Endothelial cell (in vitro differentiated cells): ENCODE results near the gene ACAA2. TPM values are rescaled to one million over a fixed set of nuclear protein-coding genes. Genes with fewer than 3 reads are reported as not detected.

Source experiments
- DNase-seq: peaks from one replicate; pipeline ENCODE4 v3.0.0; 2021; ENCODE audit warnings: low spot score
- H3K27ac Mint-ChIP-seq: one replicate; pipeline ENCODE4 v1.8.0; 2021; ENCODE audit warnings: mixed read lengths, inconsistent platforms; ENCODE audit not compliant: unreplicated experiment
- H3K27me3 Mint-ChIP-seq: one replicate; pipeline ENCODE4 v1.8.0; 2021; ENCODE audit warnings: mild to moderate bottlenecking, moderate library complexity, mixed read lengths, inconsistent platforms; ENCODE audit not compliant: unreplicated experiment
- H3K36me3 Mint-ChIP-seq: one replicate; pipeline ENCODE4 v1.8.0; 2021; ENCODE audit warnings: mild to moderate bottlenecking, low read depth, mixed read lengths, inconsistent platforms; ENCODE audit not compliant: unreplicated experiment
- H3K4me1 Mint-ChIP-seq: one replicate; pipeline ENCODE4 v1.8.0; 2021; ENCODE audit warnings: mild to moderate bottlenecking, mixed read lengths, inconsistent platforms; ENCODE audit not compliant: unreplicated experiment
- H3K4me3 Mint-ChIP-seq: one replicate; pipeline ENCODE4 v1.8.0; 2021; ENCODE audit warnings: mild to moderate bottlenecking, mixed read lengths, inconsistent platforms; ENCODE audit not compliant: unreplicated experiment
- H3K9me3 Mint-ChIP-seq: one replicate; pipeline ENCODE4 v1.8.0; 2021; ENCODE audit warnings: mixed read lengths, inconsistent platforms; ENCODE audit not compliant: unreplicated experiment
- total RNA-seq: library from RNA; stranded (reverse); fragmentation: NEBNext Ultra II Directional; extraction: Animal tissue kit (Norgen Biotek cat#: 25700); gene quantifications from one replicate; pipeline ENCODE4 v1.2.1, GENCODE V29; 2021; ENCODE audit not compliant: unreplicated experiment
- TF ChIP-seq, protein P1 (sequence below): fragments of 200-600 bp; sonication (generic); IDR thresholded peaks from one replicate; pipeline ENCODE4 v1.5.0; 2021; ENCODE audit warnings: antibody characterized with exemption; ENCODE audit not compliant: unreplicated experiment

Gene ACAA2
- total RNA-seq, 1 donor from 2014 or later = 50.6 TPM

DNA sequence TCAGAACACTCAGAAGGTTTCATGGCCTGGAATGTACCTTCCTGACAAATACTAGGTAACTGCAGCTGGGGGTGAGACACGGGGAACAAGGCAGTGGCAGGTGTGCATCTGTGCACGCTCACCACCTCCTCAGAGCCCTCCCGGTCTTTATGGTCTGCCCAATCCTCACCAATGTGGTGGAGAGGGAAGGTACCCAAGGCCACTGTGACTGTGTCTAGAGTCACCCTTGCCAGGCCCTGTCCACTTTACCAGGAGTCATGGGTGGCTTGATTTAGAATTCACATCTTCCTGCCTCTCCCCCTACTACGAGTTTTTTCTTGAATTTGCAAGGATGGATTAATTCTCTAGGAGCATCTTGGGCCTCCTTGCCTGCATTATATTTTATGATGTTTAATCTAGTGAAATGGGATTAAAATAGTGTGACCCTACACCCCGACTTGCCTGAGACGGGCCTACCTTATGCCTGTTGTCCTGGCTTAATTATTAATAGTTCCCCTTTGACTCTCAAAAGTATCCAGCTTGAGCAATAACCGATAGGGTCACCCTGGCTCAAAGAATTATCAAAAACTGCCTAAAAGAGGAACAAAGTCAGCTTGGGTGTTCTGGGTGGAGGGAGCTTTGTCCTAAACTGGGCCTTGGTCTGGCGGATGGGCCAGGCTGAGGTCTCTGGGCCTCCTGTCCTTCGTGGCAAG, 56.5 kb downstream of the ACAA2 start:
- no peak overlapping the region for H3K4me3 Mint-ChIP-seq
- no peak for DNase-seq
- H3K36me3 Mint-ChIP-seq = no peaks in the 10 kb centered on the region
- no peaks in the 10 kb centered on the region for H3K9me3 Mint-ChIP-seq
- TF ChIP-seq, protein P1, sequence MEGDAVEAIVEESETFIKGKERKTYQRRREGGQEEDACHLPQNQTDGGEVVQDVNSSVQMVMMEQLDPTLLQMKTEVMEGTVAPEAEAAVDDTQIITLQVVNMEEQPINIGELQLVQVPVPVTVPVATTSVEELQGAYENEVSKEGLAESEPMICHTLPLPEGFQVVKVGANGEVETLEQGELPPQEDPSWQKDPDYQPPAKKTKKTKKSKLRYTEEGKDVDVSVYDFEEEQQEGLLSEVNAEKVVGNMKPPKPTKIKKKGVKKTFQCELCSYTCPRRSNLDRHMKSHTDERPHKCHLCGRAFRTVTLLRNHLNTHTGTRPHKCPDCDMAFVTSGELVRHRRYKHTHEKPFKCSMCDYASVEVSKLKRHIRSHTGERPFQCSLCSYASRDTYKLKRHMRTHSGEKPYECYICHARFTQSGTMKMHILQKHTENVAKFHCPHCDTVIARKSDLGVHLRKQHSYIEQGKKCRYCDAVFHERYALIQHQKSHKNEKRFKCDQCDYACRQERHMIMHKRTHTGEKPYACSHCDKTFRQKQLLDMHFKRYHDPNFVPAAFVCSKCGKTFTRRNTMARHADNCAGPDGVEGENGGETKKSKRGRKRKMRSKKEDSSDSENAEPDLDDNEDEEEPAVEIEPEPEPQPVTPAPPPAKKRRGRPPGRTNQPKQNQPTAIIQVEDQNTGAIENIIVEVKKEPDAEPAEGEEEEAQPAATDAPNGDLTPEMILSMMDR = no peak
- peaks cover 2% of the 10 kb centered on the region for H3K27me3 Mint-ChIP-seq
- H3K27ac Mint-ChIP-seq = no peak overlapping the region
- H3K4me1 Mint-ChIP-seq = peaks cover 12% of the 10 kb centered on the region

DNA sequence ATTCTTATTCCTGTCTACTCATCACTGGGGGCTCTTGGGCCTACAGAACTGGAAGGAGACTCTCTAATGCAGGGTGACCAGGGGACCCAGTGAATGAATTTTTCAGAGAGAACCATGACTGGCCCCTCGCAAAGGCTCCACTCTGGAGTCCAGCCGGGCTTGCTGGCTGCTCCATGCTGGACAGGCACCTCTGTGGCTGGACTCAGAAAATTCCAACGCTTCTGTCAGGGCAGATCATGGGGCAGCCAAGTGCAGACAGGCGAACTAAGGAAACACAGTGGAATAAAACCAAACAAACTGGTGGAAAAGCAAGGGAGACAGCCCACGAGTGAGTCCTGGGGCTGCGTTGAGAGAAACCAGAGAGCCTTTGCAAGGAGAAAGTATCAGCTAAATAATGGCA, 57.2 kb downstream of the ACAA2 start:
- Mint-ChIP-seq H3K4me1 (peaks cover 12% of the 10 kb centered on the region), H3K36me3 (no peaks in the 10 kb centered on the region), H3K4me3 (no peak overlapping the region), H3K9me3 (no peaks in the 10 kb centered on the region), H3K27me3 (peaks cover 4% of the 10 kb centered on the region), H3K27ac (peak overlapping the region; percentile 42)
- TF ChIP-seq, protein P1 = no peak
- no peak for DNase-seq

DNA sequence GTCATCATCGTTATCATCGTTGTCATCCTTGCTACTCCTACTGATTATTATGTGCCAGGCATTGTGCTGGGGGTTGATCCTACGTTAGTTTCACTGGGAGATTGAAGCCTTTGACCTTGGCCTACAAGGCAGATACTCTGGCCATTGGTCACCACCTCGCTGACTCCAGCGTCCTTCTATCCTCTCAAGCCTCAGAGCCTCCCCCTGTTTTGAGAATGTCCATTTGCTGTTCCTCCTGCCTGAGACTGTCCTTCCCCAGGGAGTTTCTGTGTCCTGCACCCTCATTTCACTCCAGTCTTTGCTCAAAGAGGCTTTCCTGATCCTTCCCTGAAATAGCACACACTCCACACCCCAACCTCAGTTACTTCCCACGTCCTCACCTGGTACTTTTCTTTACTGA, 57.8 kb downstream of the ACAA2 start:
- Mint-ChIP-seq H3K4me3 (no peak overlapping the region), H3K27me3 (peaks cover 4% of the 10 kb centered on the region), H3K4me1 (peaks cover 12% of the 10 kb centered on the region), H3K27ac (no peak overlapping the region), H3K9me3 (no peaks in the 10 kb centered on the region), H3K36me3 (no peaks in the 10 kb centered on the region)
- TF ChIP-seq, protein P1 = no peak
- no peak for DNase-seq

DNA sequence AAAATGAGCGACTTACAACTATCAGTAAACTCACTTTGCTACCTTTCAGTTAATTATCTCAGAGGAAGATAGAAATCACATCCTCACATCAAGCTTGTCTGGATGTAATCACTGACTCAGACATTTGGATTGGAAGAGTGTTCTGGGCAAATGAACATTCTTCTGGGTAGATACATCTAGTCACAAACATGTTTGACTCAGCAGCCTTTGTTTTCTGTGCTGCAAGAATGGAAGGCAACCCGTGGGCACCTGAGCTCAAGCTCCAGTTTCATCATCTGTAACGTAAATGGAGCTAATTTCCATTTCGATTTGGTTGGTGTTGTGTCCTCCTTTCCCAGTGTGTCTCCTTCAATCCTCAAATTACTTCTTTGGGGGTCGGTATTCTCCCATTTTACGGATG, 58.5 kb downstream of the ACAA2 start:
- Mint-ChIP-seq H3K4me3 (no peak overlapping the region), H3K27me3 (peaks cover 4% of the 10 kb centered on the region), H3K27ac (no peak overlapping the region), H3K36me3 (no peaks in the 10 kb centered on the region), H3K9me3 (no peaks in the 10 kb centered on the region), H3K4me1 (peaks cover 11% of the 10 kb centered on the region)
- no peak for DNase-seq
- TF ChIP-seq, protein P1 = no peak

DNA sequence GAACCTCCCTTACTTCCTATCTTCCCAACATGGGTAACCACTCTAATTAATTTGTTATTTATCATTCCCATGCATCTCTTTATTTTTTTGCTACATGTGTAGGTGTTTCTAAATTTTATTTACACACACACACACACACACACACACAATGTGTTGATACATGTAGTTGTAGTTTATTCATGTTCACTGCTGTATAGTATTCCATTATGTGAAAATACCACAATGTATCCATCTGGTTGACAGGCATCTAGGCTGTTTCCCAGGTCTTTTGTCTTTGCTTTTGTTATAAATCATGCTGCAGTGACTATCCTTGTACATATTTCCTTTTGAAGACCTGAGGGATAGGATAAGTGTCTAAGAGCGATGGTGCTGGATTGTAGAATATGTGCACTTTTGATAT, 59.7 kb downstream of the ACAA2 start:
- DNase-seq = no peak
- Mint-ChIP-seq H3K9me3 (no peaks in the 10 kb centered on the region), H3K4me1 (no peaks in the 10 kb centered on the region), H3K36me3 (no peaks in the 10 kb centered on the region), H3K27ac (no peak overlapping the region), H3K4me3 (no peak overlapping the region), H3K27me3 (peaks cover 3% of the 10 kb centered on the region)
- TF ChIP-seq, protein P1 = no peak
